ENCODE data around the gene SSR3. TPM values are rescaled to one million over a fixed set of nuclear protein-coding genes. Genes with fewer than 3 reads are reported as not detected.
A peak's percentile ranks its signal among the peaks of the same experiment; 100 is the strongest.
"Not testable (repeated sequence)": the region's sequence is repeated elsewhere in the genome, so short reads cannot be mapped to it uniquely, and the experiment has no call there.

Gene SSR3
- total RNA-seq, 2 experiments from 2014 or later: 133 to 147 TPM

- H3K4me3 Mint-ChIP-seq; POLR2A ChIA-PET; CTCF ChIA-PET; H3K4me1 Mint-ChIP-seq (ENCODE audit: low read depth); H3K36me3 Mint-ChIP-seq (ENCODE audit: low read depth); H3K9me3 Mint-ChIP-seq (ENCODE audit: insufficient read depth); H3K27ac Mint-ChIP-seq; ATAC-seq; DNase-seq: not testable (repeated sequence)
- peaks cover 19% of the 10 kb centered on the region for H3K27me3 Mint-ChIP-seq (ENCODE audit: low read depth)
Observed at GRCh38 chr3:156569016-156569415, 14.1 kb upstream of the SSR3 start.

- POLR2A ChIA-PET: no interaction called here
- DNase-seq: no peak
- Mint-ChIP-seq H3K27me3 (ENCODE audit: low read depth) (peaks cover 18% of the 10 kb centered on the region), H3K9me3 (ENCODE audit: insufficient read depth) (no peaks in the 10 kb centered on the region), H3K27ac (no peak overlapping the region), H3K4me3 (no peak overlapping the region), H3K4me1 (ENCODE audit: low read depth) (peaks cover 8% of the 10 kb centered on the region), H3K36me3 (ENCODE audit: low read depth) (no peaks in the 10 kb centered on the region)
- no peak for ATAC-seq
- CTCF ChIA-PET: interaction anchor here (1.1 to 1.9 kb wide), 2 partner anchors 9 to 54 kb away, joined by 3 to 4 read pairs; no protein-coding TSS in a partner anchor
Observed at GRCh38 chr3:156563900-156564682, 9.2 kb upstream of the SSR3 start.

DNA sequence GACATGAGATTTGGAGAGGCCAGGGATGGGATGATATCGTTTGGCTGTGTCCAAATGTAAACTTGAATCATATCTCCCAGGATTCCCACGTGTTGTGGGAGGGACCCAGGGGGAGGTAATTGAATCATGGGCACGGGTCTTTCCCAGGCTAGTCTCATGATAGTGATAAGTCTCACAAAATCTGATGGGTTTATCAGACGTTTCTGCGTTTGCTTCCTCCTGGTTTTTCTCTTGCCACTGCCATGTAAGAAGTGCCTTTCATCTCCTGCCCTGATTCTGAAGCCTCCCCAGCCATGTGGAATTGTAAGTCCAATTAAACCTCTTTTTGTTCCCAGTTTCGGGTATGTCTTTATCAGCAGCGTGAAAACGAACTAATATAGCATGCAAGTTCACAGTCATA lies 7.6 kb upstream of the SSR3 start:
- CTCF ChIA-PET: interaction anchor here (1.1 to 1.9 kb wide), 2 partner anchors 52 to 111 kb away, joined by 3 to 4 read pairs; no protein-coding TSS in a partner anchor
- H3K4me1 Mint-ChIP-seq (ENCODE audit: low read depth); H3K36me3 Mint-ChIP-seq (ENCODE audit: low read depth); H3K4me3 Mint-ChIP-seq; H3K27ac Mint-ChIP-seq; DNase-seq; ATAC-seq; POLR2A ChIA-PET; H3K9me3 Mint-ChIP-seq (ENCODE audit: insufficient read depth): not testable (repeated sequence)
- H3K27me3 Mint-ChIP-seq (ENCODE audit: low read depth): peaks cover 18% of the 10 kb centered on the region

- H3K4me1 Mint-ChIP-seq (ENCODE audit: low read depth): peaks cover 8% of the 10 kb centered on the region
- no peak for DNase-seq
- no peak overlapping the region for H3K4me3 Mint-ChIP-seq
- no peak overlapping the region for H3K27ac Mint-ChIP-seq
- POLR2A ChIA-PET: no interaction called here
- CTCF ChIA-PET: no interaction called here
- peaks cover 18% of the 10 kb centered on the region for H3K27me3 Mint-ChIP-seq (ENCODE audit: low read depth)
- H3K36me3 Mint-ChIP-seq (ENCODE audit: low read depth): no peaks in the 10 kb centered on the region
- H3K9me3 Mint-ChIP-seq (ENCODE audit: insufficient read depth): no peaks in the 10 kb centered on the region
- ATAC-seq: peak; percentile 42
Observed at GRCh38 chr3:156561533-156561932, 6.6 kb upstream of the SSR3 start.

DNA sequence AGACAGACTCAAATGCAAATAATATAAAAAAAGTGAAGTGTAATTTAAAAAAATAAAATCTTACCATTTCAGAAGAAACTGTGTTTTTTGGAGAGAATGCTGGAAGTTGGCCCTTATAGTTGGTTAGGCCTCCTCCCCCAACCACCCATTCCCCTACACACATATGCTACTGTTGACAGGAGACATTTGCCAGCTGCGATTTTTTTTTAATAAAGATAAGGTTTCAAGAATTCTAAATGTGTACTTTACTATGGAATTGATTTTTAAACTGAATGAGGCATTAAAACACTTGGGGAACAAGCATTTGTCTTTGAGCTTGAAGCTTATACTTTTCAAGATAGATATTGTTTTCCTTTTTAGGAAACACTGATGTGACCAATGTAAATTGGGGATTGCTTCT lies 4.4 kb upstream of the SSR3 start:
- no peak overlapping the region for H3K27ac Mint-ChIP-seq
- H3K4me1 Mint-ChIP-seq (ENCODE audit: low read depth): peaks cover 17% of the 10 kb centered on the region
- POLR2A ChIA-PET: no interaction called here
- ATAC-seq (no peak), DNase-seq (no peak)
- no peaks in the 10 kb centered on the region for H3K9me3 Mint-ChIP-seq (ENCODE audit: insufficient read depth)
- CTCF ChIA-PET: no interaction called here
- H3K4me3 Mint-ChIP-seq: no peak overlapping the region
- H3K36me3 Mint-ChIP-seq (ENCODE audit: low read depth): no peaks in the 10 kb centered on the region
- peaks cover 13% of the 10 kb centered on the region for H3K27me3 Mint-ChIP-seq (ENCODE audit: low read depth)

GRCh38 chr3:156558389-156558788 lies 3.5 kb upstream of the SSR3 start:
- Mint-ChIP-seq H3K4me1 (ENCODE audit: low read depth) (peaks cover 26% of the 10 kb centered on the region), H3K27ac (no peak overlapping the region), H3K27me3 (ENCODE audit: low read depth) (peaks cover 7% of the 10 kb centered on the region), H3K4me3 (no peak overlapping the region), H3K36me3 (ENCODE audit: low read depth) (peaks cover 9% of the 10 kb centered on the region), H3K9me3 (ENCODE audit: insufficient read depth) (no peaks in the 10 kb centered on the region)
- DNase-seq: no peak
- ChIA-PET POLR2A (no interaction called here), CTCF (interaction anchor here (1.5 kb wide), 1 partner anchor 115 kb away, joined by 4 read pairs; no protein-coding TSS in a partner anchor)
- ATAC-seq: no peak

GRCh38 chr3:156554515-156554841 lies 439 bp downstream of the SSR3 start:
- ATAC-seq (no peak), DNase-seq (no peak)
- peaks cover 45% of the 10 kb centered on the region for H3K36me3 Mint-ChIP-seq (ENCODE audit: low read depth)
- peak overlapping the region; percentile 93 for H3K27ac Mint-ChIP-seq
- no peaks in the 10 kb centered on the region for H3K9me3 Mint-ChIP-seq (ENCODE audit: insufficient read depth)
- H3K4me1 Mint-ChIP-seq (ENCODE audit: low read depth): peaks cover 52% of the 10 kb centered on the region
- H3K4me3 Mint-ChIP-seq: peak overlapping the region; percentile 97
- ChIA-PET POLR2A (interaction anchor here (0.7 to 3.5 kb wide), 10 partner anchors 10 to 621 kb away, joined by 3 to 41 read pairs (median 6); partner anchors contain the start of genes CCNL1 and TIPARP), CTCF (interaction anchor here (0.8 to 3.7 kb wide), 19 partner anchors 13 to 620 kb away, joined by 3 to 45 read pairs (median 4); partner anchors contain the start of gene TIPARP)
- H3K27me3 Mint-ChIP-seq (ENCODE audit: low read depth): no peaks in the 10 kb centered on the region

- Mint-ChIP-seq H3K9me3 (ENCODE audit: insufficient read depth) (no peaks in the 10 kb centered on the region), H3K4me1 (ENCODE audit: low read depth) (peaks cover 54% of the 10 kb centered on the region), H3K4me3 (peak overlapping the region; percentile 97), H3K36me3 (ENCODE audit: low read depth) (peaks cover 51% of the 10 kb centered on the region), H3K27ac (peak overlapping the region; percentile 93), H3K27me3 (ENCODE audit: low read depth) (no peaks in the 10 kb centered on the region)
- ATAC-seq: no peak
- ChIA-PET CTCF (interaction anchor here (0.8 to 3.7 kb wide), 14 partner anchors 13 to 583 kb away, joined by 3 to 45 read pairs (median 6); partner anchors contain the start of gene TIPARP), POLR2A (interaction anchor here (0.7 to 3.5 kb wide), 7 partner anchors 10 to 606 kb away, joined by 3 to 41 read pairs (median 7); partner anchors contain the start of genes CCNL1 and TIPARP)
- DNase-seq: no peak
Observed at GRCh38 chr3:156553705-156554356, 1.1 kb downstream of the SSR3 start.

DNA sequence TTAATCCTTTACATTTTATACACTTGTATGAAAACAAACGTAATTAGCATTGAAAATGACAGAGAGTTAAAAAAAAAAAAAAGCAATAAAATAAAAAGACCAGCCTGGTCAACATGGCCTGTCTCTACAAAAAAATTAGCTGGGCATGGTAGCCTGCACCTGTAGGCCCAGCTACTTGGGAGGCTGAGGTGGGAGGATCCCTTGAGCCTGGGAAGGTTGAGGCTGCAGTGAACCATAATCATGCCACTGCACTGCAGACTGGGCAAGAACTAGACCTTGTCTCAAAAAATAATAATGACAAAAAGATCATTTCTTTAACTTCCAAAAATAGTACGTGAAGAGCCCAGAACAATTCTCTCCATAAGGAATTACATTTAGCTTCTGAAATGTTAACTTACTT lies 1.9 kb downstream of the SSR3 start:
- DNase-seq (no peak), ATAC-seq (no peak)
- Mint-ChIP-seq H3K27me3 (ENCODE audit: low read depth) (no peaks in the 10 kb centered on the region), H3K27ac (no peak overlapping the region), H3K36me3 (ENCODE audit: low read depth) (peaks cover 59% of the 10 kb centered on the region), H3K4me1 (ENCODE audit: low read depth) (peaks cover 56% of the 10 kb centered on the region), H3K9me3 (ENCODE audit: insufficient read depth) (no peaks in the 10 kb centered on the region), H3K4me3 (peak overlapping the region; percentile 97)
- CTCF ChIA-PET: interaction anchor here (0.8 to 4.1 kb wide), 5 partner anchors 12 to 578 kb away, joined by 3 to 24 read pairs (median 4); partner anchors contain the start of gene TIPARP
- POLR2A ChIA-PET: interaction anchor here (3.5 kb wide), 1 partner anchor 121 kb away, joined by 41 read pairs; the partner anchor contains the start of gene TIPARP

DNA sequence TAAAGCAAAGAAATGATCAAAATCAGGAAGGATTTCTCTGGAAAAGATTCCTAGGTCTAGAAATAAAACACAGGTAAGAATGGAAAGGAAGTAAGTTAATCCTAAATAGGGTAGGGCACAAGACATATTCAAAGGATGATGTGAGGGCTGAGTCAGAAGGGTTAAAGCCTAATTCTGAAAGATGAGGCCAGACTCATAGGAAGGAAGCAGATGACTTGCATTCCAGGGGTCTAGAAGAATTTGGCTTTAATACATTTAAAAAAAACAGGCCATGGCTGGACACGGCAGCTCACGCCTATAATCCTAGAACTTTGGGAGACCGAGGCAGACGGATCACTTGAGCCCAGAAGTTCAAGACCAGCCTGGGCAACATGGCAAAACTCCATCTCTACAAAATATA lies 3.2 kb downstream of the SSR3 start:
- no peak overlapping the region for H3K4me3 Mint-ChIP-seq
- DNase-seq (no peak), ATAC-seq (no peak)
- POLR2A ChIA-PET: no interaction called here
- peaks cover 72% of the 10 kb centered on the region for H3K36me3 Mint-ChIP-seq (ENCODE audit: low read depth)
- CTCF ChIA-PET: interaction anchor here (1.0 to 4.1 kb wide), 3 partner anchors 9 to 122 kb away, joined by 3 to 14 read pairs (median 4); partner anchors contain the start of gene TIPARP
- H3K9me3 Mint-ChIP-seq (ENCODE audit: insufficient read depth): no peaks in the 10 kb centered on the region
- peaks cover 63% of the 10 kb centered on the region for H3K4me1 Mint-ChIP-seq (ENCODE audit: low read depth)
- H3K27me3 Mint-ChIP-seq (ENCODE audit: low read depth): no peaks in the 10 kb centered on the region
- no peak overlapping the region for H3K27ac Mint-ChIP-seq

GRCh38 chr3:156551261-156551660 lies 3.7 kb downstream of the SSR3 start:
- ATAC-seq (no peak), DNase-seq (no peak)
- POLR2A ChIA-PET: no interaction called here
- no peaks in the 10 kb centered on the region for H3K27me3 Mint-ChIP-seq (ENCODE audit: low read depth)
- H3K9me3 Mint-ChIP-seq (ENCODE audit: insufficient read depth): no peaks in the 10 kb centered on the region
- CTCF ChIA-PET: interaction anchor here (1.0 to 4.1 kb wide), 3 partner anchors 9 to 123 kb away, joined by 3 to 14 read pairs (median 4); partner anchors contain the start of gene TIPARP
- peaks cover 67% of the 10 kb centered on the region for H3K4me1 Mint-ChIP-seq (ENCODE audit: low read depth)
- no peak overlapping the region for H3K27ac Mint-ChIP-seq
- no peak overlapping the region for H3K4me3 Mint-ChIP-seq
- peaks cover 77% of the 10 kb centered on the region for H3K36me3 Mint-ChIP-seq (ENCODE audit: low read depth)

- peaks cover 85% of the 10 kb centered on the region for H3K36me3 Mint-ChIP-seq (ENCODE audit: low read depth)
- H3K27me3 Mint-ChIP-seq (ENCODE audit: low read depth): no peaks in the 10 kb centered on the region
- POLR2A ChIA-PET: no interaction called here
- CTCF ChIA-PET: interaction anchor here (0.7 to 1.3 kb wide), 7 partner anchors 8 to 588 kb away, joined by 3 to 5 read pairs (median 3); partner anchors contain the start of gene TIPARP
- DNase-seq (no peak), ATAC-seq (no peak)
- peaks cover 64% of the 10 kb centered on the region for H3K4me1 Mint-ChIP-seq (ENCODE audit: low read depth)
- no peaks in the 10 kb centered on the region for H3K9me3 Mint-ChIP-seq (ENCODE audit: insufficient read depth)
- no peak overlapping the region for H3K27ac Mint-ChIP-seq
- no peak overlapping the region for H3K4me3 Mint-ChIP-seq
Observed at GRCh38 chr3:156548902-156549301, 6.0 kb downstream of the SSR3 start.

All from activated CD8-positive, alpha-beta T cell treated with anti-CD3 and anti-CD28 coated beads, Interleukin-2, amount 10 ng/mL, durations not matched to agents 7 days and 5 days (primary cell).